HepG2 (cell line): ENCODE results near the gene KHNYN. TPM values are rescaled to one million over a fixed set of nuclear protein-coding genes. Genes with fewer than 3 reads are reported as not detected.

ENCODE experiments used
- ATAC-seq: fragments of 200-7000 bp; cut with Tn5 transposase; 3 replicates; pipeline ENCODE4 v1.9.1; 2020; ENCODE audit warnings: mild to moderate bottlenecking, moderate library complexity
- BruUV-seq: library from RNA; stranded (reverse); fragments of 400-500 nt; replicated peaks from 2 replicates; lab custom pipeline; 2021; lab: Mats Ljungman, UMichigan
- CTCF ChIA-PET: fragments of 300-600 bp; formaldehyde crosslinking; extraction: SDS; loops from one replicate; lab custom pipeline; 2021; ENCODE audit warnings: low total read pairs, inconsistent platforms, low intra/inter-chr PET ratio; lab: Yijun Ruan, JAX
- POLR2A ChIA-PET: fragments of 350-600 bp; sonication (Branson Sonifier 250); formaldehyde crosslinking; loops from one replicate; lab custom pipeline; 2020; ENCODE audit warnings: antibody characterized with exemption, inconsistent platforms; lab: Yijun Ruan, JAX
- DNase-seq: peaks from one replicate; pipeline ENCODE4 v3.0.0-alpha.2; 2015; ENCODE audit warnings: low spot score
- FAIRE-seq: peaks from 3 replicates; lab custom pipeline; 2011; peaks lifted over from hg19 to GRCh38; lab: Jason Lieb, UNC
- H2AFZ ChIP-seq: one replicate; pipeline ENCODE4 v1.6.1; 2011; ENCODE audit warnings: low read length, inconsistent platforms
- H3K27ac ChIP-seq: fragments of 300-600 bp; 3 replicates; pipeline ENCODE4 v1.8.0; 2011; ENCODE audit warnings: mixed run types, mild to moderate bottlenecking, mixed read lengths, low read length, inconsistent platforms; ENCODE audit not compliant: insufficient read depth; ENCODE audit errors: extremely low read length
- H3K27me3 ChIP-seq, 2 experiments: fragments of 200-600 bp in 1 of 2; 2 replicates in 1 of 2; 3 replicates in 1 of 2; pipeline versions ENCODE4 v1.6.0 to v1.8.0; 2011; ENCODE audit warnings: low read length in 2 of 2, mild to moderate bottlenecking in 2 of 2, moderate library complexity in 2 of 2, inconsistent platforms in 1 of 2; ENCODE audit not compliant: insufficient read depth in 2 of 2, control insufficient read depth in 1 of 2
- H3K36me3 ChIP-seq, 2 experiments: fragments of 200-600 bp in 1 of 2; replicated peaks in 1 of 2; 2 replicates in 1 of 2; 3 replicates in 1 of 2; pipeline versions ENCODE4 v1.5.1 to v1.8.0; 2011; ENCODE audit warnings: low read length in 2 of 2, inconsistent platforms in 1 of 2; ENCODE audit not compliant: insufficient read depth in 2 of 2, control insufficient read depth in 1 of 2
- H3K4me1 ChIP-seq: 2 replicates; pipeline ENCODE4 v1.5.1; 2012; ENCODE audit warnings: low read length, inconsistent platforms; ENCODE audit not compliant: insufficient read depth
- H3K4me2 ChIP-seq: 2 replicates; pipeline ENCODE4 v1.6.0; 2011; ENCODE audit warnings: low read depth, low read length, inconsistent platforms
- H3K4me3 ChIP-seq, 3 experiments: fragments of 200-600 bp in 1 of 3; sonication (generic), shearing (Covaris generic) in 1 of 3; replicated peaks in 1 of 3; 2 replicates each; pipeline ENCODE4 v1.5.1; 2011 to 2016; ENCODE audit warnings: low read length in 3 of 3, inconsistent platforms in 2 of 3, low read depth in 2 of 3, mild to moderate bottlenecking in 2 of 3, control low read depth in 1 of 3, mixed read lengths in 1 of 3; ENCODE audit not compliant: insufficient read depth in 1 of 3
- H3K79me2 ChIP-seq: one replicate; pipeline ENCODE4 v1.6.1; 2011; ENCODE audit warnings: low read length, inconsistent platforms; ENCODE audit not compliant: insufficient read depth
- H3K9ac ChIP-seq: 2 replicates; pipeline ENCODE4 v1.6.0; 2011; ENCODE audit warnings: mild to moderate bottlenecking, low read depth, low read length, inconsistent platforms; ENCODE audit not compliant: insufficient read depth
- H3K9me3 ChIP-seq: 2 replicates; pipeline ENCODE4 v1.5.1; 2012; ENCODE audit warnings: mild to moderate bottlenecking, low read length
- H4K20me1 ChIP-seq: 2 replicates; pipeline ENCODE4 v1.6.0; 2011; ENCODE audit warnings: inconsistent platforms, mild to moderate bottlenecking, low read length, moderate library complexity; ENCODE audit not compliant: insufficient read depth
- AKAP8 ChIP-seq: sonication (generic); formaldehyde crosslinking; IDR thresholded peaks from 2 replicates; pipeline ENCODE4 v1.5.1; 2020; ENCODE audit warnings: mild to moderate bottlenecking, missing genetic modification reagents
- ATRX ChIP-seq: sonication (generic); formaldehyde crosslinking; IDR thresholded peaks from 2 replicates; pipeline ENCODE4 v1.4.0; 2020; ENCODE audit warnings: missing genetic modification reagents, borderline replicate concordance
- CERS6 ChIP-seq: sonication (generic); formaldehyde crosslinking; IDR thresholded peaks from 2 replicates; pipeline ENCODE4 v1.5.0; 2020; ENCODE audit warnings: missing genetic modification reagents
- CHCHD3 ChIP-seq: sonication (generic); formaldehyde crosslinking; IDR thresholded peaks from 2 replicates; pipeline ENCODE4 v1.8.0; 2022; ENCODE audit warnings: mild to moderate bottlenecking, missing genetic modification reagents, moderate library complexity
- FOXP1 ChIP-seq, 2 experiments: fragments of 450-650 bp in 1 of 2; IDR thresholded peaks; 2 replicates each; pipeline ENCODE4 v1.6.1; 2017 to 2018; ENCODE audit warnings: antibody characterized with exemption in 1 of 2
- HIVEP1 ChIP-seq: sonication (generic); formaldehyde crosslinking; IDR thresholded peaks from 2 replicates; pipeline ENCODE4 v1.4.0; 2020; ENCODE audit warnings: mild to moderate bottlenecking, missing genetic modification reagents
- HNF4A ChIP-seq: sonication (generic); formaldehyde crosslinking; IDR thresholded peaks from 2 replicates; pipeline ENCODE4 v1.4.0; 2020; ENCODE audit warnings: missing genetic modification reagents
- POGZ ChIP-seq: sonication (generic); formaldehyde crosslinking; IDR thresholded peaks from 2 replicates; pipeline ENCODE4 v1.4.0; 2020; ENCODE audit warnings: mild to moderate bottlenecking, missing genetic modification reagents
- POLR2G ChIP-seq: fragments of 200-400 bp; formaldehyde crosslinking; IDR thresholded peaks from 2 replicates; pipeline ENCODE4 v1.6.1; 2018; ENCODE audit warnings: mild to moderate bottlenecking, low read depth, low read length, moderate library complexity
- REL ChIP-seq: sonication (generic); formaldehyde crosslinking; conservative IDR thresholded peaks from 2 replicates; pipeline ENCODE4 v1.8.0; 2022; ENCODE audit warnings: mild to moderate bottlenecking, missing genetic modification reagents, moderate library complexity
- SAFB2 ChIP-seq: sonication (generic); formaldehyde crosslinking; IDR thresholded peaks from 2 replicates; pipeline ENCODE4 v1.5.1; 2020; ENCODE audit warnings: missing genetic modification reagents, low read depth, mild to moderate bottlenecking, borderline replicate concordance
- SMYD3 ChIP-seq: sonication (generic); formaldehyde crosslinking; IDR thresholded peaks from 2 replicates; pipeline ENCODE4 v1.8.1; 2023; ENCODE audit warnings: mild to moderate bottlenecking, missing genetic modification reagents
- TEF ChIP-seq: sonication (generic); formaldehyde crosslinking; IDR thresholded peaks from 2 replicates; pipeline ENCODE4 v1.5.0; 2020; ENCODE audit warnings: missing genetic modification reagents
- XRCC5 ChIP-seq: fragments of 200-400 bp; formaldehyde crosslinking; optimal IDR thresholded peaks from 2 replicates; pipeline ENCODE3; 2017; ENCODE audit warnings: mild to moderate bottlenecking, low read length
- ZBTB20 ChIP-seq: sonication (generic); formaldehyde crosslinking; IDR thresholded peaks from 2 replicates; pipeline ENCODE4 v1.8.1; 2023; ENCODE audit warnings: missing genetic modification reagents, low read depth, mild to moderate bottlenecking, borderline replicate concordance
- ZKSCAN1 ChIP-seq: fragments of 150-350 bp; IDR thresholded peaks from 2 replicates; pipeline ENCODE4 v1.6.1; 2014; ENCODE audit warnings: low read length
- ZNF280B ChIP-seq: sonication (generic); formaldehyde crosslinking; IDR thresholded peaks from 2 replicates; pipeline ENCODE4 v1.5.0; 2020; ENCODE audit warnings: missing genetic modification reagents, mild to moderate bottlenecking, borderline replicate concordance
- ZNF296 ChIP-seq: sonication (generic); formaldehyde crosslinking; conservative IDR thresholded peaks from 2 replicates; pipeline ENCODE4 v1.5.0; 2020; ENCODE audit warnings: mild to moderate bottlenecking, missing genetic modification reagents
- ZNF589 ChIP-seq: sonication (generic); formaldehyde crosslinking; conservative IDR thresholded peaks from 2 replicates; pipeline ENCODE4 v1.8.0; 2022; ENCODE audit warnings: mild to moderate bottlenecking, moderate library complexity, missing genetic modification reagents
- WGBS: methylation state at CpG from one replicate; pipeline ENCODE4 v1.1.6; 2017; ENCODE audit warnings: low lambda C conversion rate; 5-methylcytosine and 5-hydroxymethylcytosine counted together
- in situ Hi-C: cut with HindIII; loops from 2 replicates; pipeline ENCODE4 v1.10.0; 2017; ENCODE audit warnings: low pct_unique_long_range_greater_than_20kb; ENCODE audit not compliant: extremely low pct_ligation_motif_present
- intact Hi-C: fragments of 100-400 bp; cut with micrococcal nuclease; formaldehyde crosslinking; loops from one replicate; pipeline ENCODE4 v1.10.0; 2022; ENCODE audit not compliant: unreplicated experiment
- polyA plus RNA-seq, 8 experiments: library from polyadenylated mRNA; depleted of rRNA in 3 of 8; stranded (reverse) in 7 of 8; unstranded in 1 of 8; fragments of >200 nt; fragmentation: Illumina TruSeq in 4 of 8; extraction: Trizol in 4 of 8; gene quantifications; 2 replicates each; pipeline versions ENCODE4 v1.2.1 to v1.2.3, GENCODE V29; 2011 to 2016; ENCODE audit warnings: low read depth in 4 of 8, missing spikeins in 1 of 8, mixed read lengths in 1 of 8; ENCODE audit not compliant: insufficient read depth in 1 of 8
- total RNA-seq, 5 experiments: library from RNA; depleted of rRNA; stranded (reverse); fragments of >200 nt; fragmentation: Illumina TruSeq; extraction: Trizol; gene quantifications; 2 replicates each; pipeline ENCODE4 v1.2.3, GENCODE V29; 2016; ENCODE audit warnings: low read depth in 1 of 5

Gene KHNYN
- total and polyA plus RNA-seq, 2 of the 13 experiments (the other 11 are each of a cell fraction or from before 2014, with no cell fraction given): 52.8 to 75.7 TPM

GRCh38 chr14:24438223-24439097, 8.7 kb downstream of the KHNYN start (continued):
- no peak for TF ChIP-seq HIVEP1 (CRISPR knock-in tag)
- TF ChIP-seq ZBTB20: no peak
- peak; percentile 55; the same call in 1 of the 2 replicates for TF ChIP-seq ZNF589 (CRISPR knock-in tag)
- TF ChIP-seq FOXP1 (IDR thresholded peaks at IDR 0.05): no peak
- TF ChIP-seq FOXP1 (CRISPR knock-in tag; IDR thresholded peaks at IDR 0.05): no peak
- 0 out of 2 replicates have a peak, but pooled peaks have one; percentile 8 for TF ChIP-seq CERS6
- TF ChIP-seq XRCC5: no peak
- no peak for TF ChIP-seq ATRX (CRISPR knock-in tag)
- TF ChIP-seq REL (CRISPR knock-in tag): no peak
- TF ChIP-seq, all 625 proteins: peak for 15

GRCh38 chr14:24439257-24439656, 9.5 kb downstream of the KHNYN start:
- no peak overlapping the region for H2AFZ ChIP-seq
- H3K79me2 ChIP-seq: peaks cover 22% of the 10 kb centered on the region
- WGBS: 97% methylated on average over 1 of the region's 1 CpG
- H3K36me3 ChIP-seq: peaks cover 38 to 56% of the 10 kb centered on the region in 2 experiments
- no peak overlapping the region for H3K4me3 ChIP-seq
- DNase-seq (no peak), ATAC-seq (no peak), FAIRE-seq (no peak)
- ChIA-PET POLR2A (interaction anchor here (0.9 to 5.6 kb wide), 4 partner anchors 10 to 197 kb away, joined by 3 to 242 read pairs (median 3); partner anchors contain the start of genes CBLN3, KHNYN and TINF2), CTCF (interaction anchor here (1.5 to 11.8 kb wide), 2 partner anchors 74 to 107 kb away, joined by 6 to 235 read pairs; partner anchors contain the start of gene ADCY4)
- no peaks in the 10 kb centered on the region; the same call in 1 of the 2 replicates for H4K20me1 ChIP-seq
- intact Hi-C loops (loop anchor here (10.0 kb wide), 1 partner anchor 854 kb away; no protein-coding TSS in a partner anchor), in situ Hi-C loops (loop anchor here (10.0 kb wide), 1 partner anchor 194 kb away; the partner anchor contains the start of gene TINF2)
- peaks cover 23% of the 10 kb centered on the region for H3K4me1 ChIP-seq
- H3K27me3 ChIP-seq: peaks cover 0 to 5% of the 10 kb centered on the region in 2 experiments; a peak in 1 of 5 replicates
- no peak overlapping the region for H3K27ac ChIP-seq
- H3K4me2 ChIP-seq: no peak overlapping the region
- no TSS peak for BruUV-seq
- H3K9me3 ChIP-seq: no peaks in the 10 kb centered on the region
- no peak overlapping the region for H3K9ac ChIP-seq
- 0 out of 2 replicates have a peak, but pooled peaks have one; percentile 50 for TF ChIP-seq SAFB2 (CRISPR knock-in tag)
- TF ChIP-seq POGZ: no peak
- peak; percentile 53; the same call in 1 of the 2 replicates for TF ChIP-seq POLR2G
- TF ChIP-seq ZNF296 (CRISPR knock-in tag): 0 out of 2 replicates have a peak, but pooled peaks have one; percentile 12
- TF ChIP-seq ZNF280B (CRISPR knock-in tag): no peak
- no peak for TF ChIP-seq HNF4A (CRISPR knock-in tag)
- TF ChIP-seq AKAP8 (CRISPR knock-in tag): peak; percentile 79; the same call in 1 of the 2 replicates
- no peak for TF ChIP-seq TEF
- TF ChIP-seq CHCHD3 (CRISPR knock-in tag): no peak
- TF ChIP-seq ZKSCAN1: no peak
- no peak for TF ChIP-seq SMYD3 (CRISPR knock-in tag)
